ENCODE data around the gene SEPTIN1. TPM values are rescaled to one million over a fixed set of nuclear protein-coding genes. Genes with fewer than 3 reads are reported as not detected.
A peak's percentile ranks its signal among the peaks of the same experiment; 100 is the strongest.

SEPTIN1 gene
- total and polyA plus RNA-seq, 2 experiments from 2014 or later: 0.21 to 3.9 TPM

- Histone ChIP-seq H3K27ac (ENCODE audit: low read depth) (no peak overlapping the region), H3K36me3 (ENCODE audit: insufficient read depth) (no peaks in the 10 kb centered on the region), H3F3A (replicated peaks; ENCODE audit: low read depth) (peaks cover 10% of the 10 kb centered on the region; the same call in 1 of the 2 replicates), H3K4me3 (no peak overlapping the region), H3K4me2 (no peak overlapping the region), H3K27me3 (ENCODE audit: insufficient read depth) (no peaks in the 10 kb centered on the region), H3K79me2 (replicated peaks; ENCODE audit: insufficient read depth) (0 out of 2 replicates have a peak, but pooled peaks cover 4% of the 10 kb centered on the region), H3K9me2 (ENCODE audit: insufficient read depth) (no peaks in the 10 kb centered on the region), H4K20me1 (replicated peaks; ENCODE audit: insufficient read depth) (no peaks in the 10 kb centered on the region), H2AFZ (no peak overlapping the region), H3K4me1 (ENCODE audit: insufficient read depth) (no peaks in the 10 kb centered on the region)
- Mint-ChIP-seq H3K27ac (no peak overlapping the region), H3K4me1 (peaks cover 10% of the 10 kb centered on the region; the same call in 1 of the 3 replicates), H3K9me3 (no peaks in the 10 kb centered on the region; the same call in none of the 3 replicates), H3K27me3 (ENCODE audit: insufficient read depth, low read depth, poor library complexity) (peaks cover 9% of the 10 kb centered on the region), H3K4me3 (no peak overlapping the region; the same call in 2 of the 3 replicates), H3K36me3 (ENCODE audit: low read depth) (peaks cover 3% of the 10 kb centered on the region; the same call in 2 of the 3 replicates)
- TF ChIP-seq CREB1 (CRISPR knock-in tag; IDR thresholded peaks at IDR 0.05; ENCODE audit: low read depth) (no peak), ZNF114 (CRISPR knock-in tag; IDR thresholded peaks at IDR 0.05) (no peak), POLR2AphosphoS5 (IDR thresholded peaks at IDR 0.05; ENCODE audit: low read depth) (no peak)
- ATAC-seq (no peak), DNase-seq (ENCODE audit: low spot score) (no peak)
Measured at GRCh38 chr16:30383521-30383920, 1.2 kb upstream of the SEPTIN1 start.

- H3K27ac Mint-ChIP-seq: peak overlapping the region; percentile 62
- no peaks in the 10 kb centered on the region; the same call in none of the 3 replicates for H3K9me3 Mint-ChIP-seq
- 0 out of 2 replicates have a peak, but pooled peaks cover 4% of the 10 kb centered on the region for H3K79me2 ChIP-seq (replicated peaks; ENCODE audit: insufficient read depth)
- no peak overlapping the region for H3K4me2 ChIP-seq
- no peak for ATAC-seq
- peaks cover 25% of the 10 kb centered on the region for H3K27me3 Mint-ChIP-seq (ENCODE audit: insufficient read depth, low read depth, poor library complexity)
- peaks cover 3% of the 10 kb centered on the region; the same call in 2 of the 3 replicates for H3K36me3 Mint-ChIP-seq (ENCODE audit: low read depth)
- H3F3A ChIP-seq (replicated peaks; ENCODE audit: low read depth): peaks cover 22% of the 10 kb centered on the region
- H3K36me3 ChIP-seq (ENCODE audit: insufficient read depth): no peaks in the 10 kb centered on the region
- no peaks in the 10 kb centered on the region for H4K20me1 ChIP-seq (replicated peaks; ENCODE audit: insufficient read depth)
- no peak overlapping the region for H3K4me3 Mint-ChIP-seq
- no peak overlapping the region for H3K4me3 ChIP-seq
- H3K27me3 ChIP-seq (ENCODE audit: insufficient read depth): no peaks in the 10 kb centered on the region
- TF ChIP-seq POLR2AphosphoS5 (IDR thresholded peaks at IDR 0.05; ENCODE audit: low read depth) (no peak), JUNB (IDR thresholded peaks at IDR 0.05; ENCODE audit: unreplicated experiment) (no peak), CTCF (conservative IDR thresholded peaks at IDR 0.05; ENCODE audit: low read depth in 2 of 2) (no peak)
- no peak overlapping the region for H2AFZ ChIP-seq
- H3K27ac ChIP-seq (ENCODE audit: low read depth): no peak overlapping the region; the same call in 1 of the 2 replicates
- DNase-seq (ENCODE audit: low spot score): no peak
- H3K4me1 ChIP-seq (ENCODE audit: insufficient read depth): peaks cover 9% of the 10 kb centered on the region
- H3K4me1 Mint-ChIP-seq: peaks cover 16% of the 10 kb centered on the region
- H3K9me2 ChIP-seq (ENCODE audit: insufficient read depth): no peaks in the 10 kb centered on the region
Measured at GRCh38 chr16:30381291-30382041, 895 bp downstream of the SEPTIN1 start.

- Mint-ChIP-seq H3K4me1 (peaks cover 19% of the 10 kb centered on the region), H3K4me3 (peak overlapping the region; percentile 21; the same call in 1 of the 3 replicates), H3K27me3 (ENCODE audit: insufficient read depth, low read depth, poor library complexity) (peaks cover 27% of the 10 kb centered on the region), H3K36me3 (ENCODE audit: low read depth) (peaks cover 3% of the 10 kb centered on the region; the same call in 2 of the 3 replicates), H3K27ac (no peak overlapping the region), H3K9me3 (no peaks in the 10 kb centered on the region; the same call in none of the 3 replicates)
- Histone ChIP-seq H3K27ac (ENCODE audit: low read depth) (no peak overlapping the region), H4K20me1 (replicated peaks; ENCODE audit: insufficient read depth) (no peaks in the 10 kb centered on the region), H3K4me2 (no peak overlapping the region), H3K9me2 (ENCODE audit: insufficient read depth) (no peaks in the 10 kb centered on the region), H3K27me3 (ENCODE audit: insufficient read depth) (no peaks in the 10 kb centered on the region), H3K79me2 (replicated peaks; ENCODE audit: insufficient read depth) (0 out of 2 replicates have a peak, but pooled peaks cover 4% of the 10 kb centered on the region), H2AFZ (no peak overlapping the region), H3F3A (replicated peaks; ENCODE audit: low read depth) (peaks cover 24% of the 10 kb centered on the region), H3K4me3 (no peak overlapping the region), H3K36me3 (ENCODE audit: insufficient read depth) (no peaks in the 10 kb centered on the region), H3K4me1 (ENCODE audit: insufficient read depth) (peaks cover 11% of the 10 kb centered on the region)
- no peak for TF ChIP-seq NANOG (IDR thresholded peaks at IDR 0.05; ENCODE audit: borderline replicate concordance)
- no peak for TF ChIP-seq CREB1 (CRISPR knock-in tag; IDR thresholded peaks at IDR 0.05; ENCODE audit: low read depth)
- TF ChIP-seq STAT1 (IDR thresholded peaks at IDR 0.05; ENCODE audit: unreplicated experiment): no peak
- ATAC-seq: no peak
- DNase-seq (ENCODE audit: low spot score): no peak
Measured at GRCh38 chr16:30380803-30381208, 1.6 kb downstream of the SEPTIN1 start.
